HG03442 (cell line): ENCODE data around the gene SLC47A1.
"Not testable (repeated sequence)": the region's sequence is repeated elsewhere in the genome, so short reads cannot be mapped to it uniquely, and the experiment has no call there.

Experiments used
- ATAC-seq: cut with Tn5 transposase; IDR thresholded peaks from one replicate; pipeline ENCODE4 v1.9.1; 2021; ENCODE audit warnings: mild to moderate bottlenecking, moderate library complexity; ENCODE audit not compliant: unreplicated experiment

Gene SLC47A1, protein sequence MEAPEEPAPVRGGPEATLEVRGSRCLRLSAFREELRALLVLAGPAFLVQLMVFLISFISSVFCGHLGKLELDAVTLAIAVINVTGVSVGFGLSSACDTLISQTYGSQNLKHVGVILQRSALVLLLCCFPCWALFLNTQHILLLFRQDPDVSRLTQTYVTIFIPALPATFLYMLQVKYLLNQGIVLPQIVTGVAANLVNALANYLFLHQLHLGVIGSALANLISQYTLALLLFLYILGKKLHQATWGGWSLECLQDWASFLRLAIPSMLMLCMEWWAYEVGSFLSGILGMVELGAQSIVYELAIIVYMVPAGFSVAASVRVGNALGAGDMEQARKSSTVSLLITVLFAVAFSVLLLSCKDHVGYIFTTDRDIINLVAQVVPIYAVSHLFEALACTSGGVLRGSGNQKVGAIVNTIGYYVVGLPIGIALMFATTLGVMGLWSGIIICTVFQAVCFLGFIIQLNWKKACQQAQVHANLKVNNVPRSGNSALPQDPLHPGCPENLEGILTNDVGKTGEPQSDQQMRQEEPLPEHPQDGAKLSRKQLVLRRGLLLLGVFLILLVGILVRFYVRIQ

DNA sequence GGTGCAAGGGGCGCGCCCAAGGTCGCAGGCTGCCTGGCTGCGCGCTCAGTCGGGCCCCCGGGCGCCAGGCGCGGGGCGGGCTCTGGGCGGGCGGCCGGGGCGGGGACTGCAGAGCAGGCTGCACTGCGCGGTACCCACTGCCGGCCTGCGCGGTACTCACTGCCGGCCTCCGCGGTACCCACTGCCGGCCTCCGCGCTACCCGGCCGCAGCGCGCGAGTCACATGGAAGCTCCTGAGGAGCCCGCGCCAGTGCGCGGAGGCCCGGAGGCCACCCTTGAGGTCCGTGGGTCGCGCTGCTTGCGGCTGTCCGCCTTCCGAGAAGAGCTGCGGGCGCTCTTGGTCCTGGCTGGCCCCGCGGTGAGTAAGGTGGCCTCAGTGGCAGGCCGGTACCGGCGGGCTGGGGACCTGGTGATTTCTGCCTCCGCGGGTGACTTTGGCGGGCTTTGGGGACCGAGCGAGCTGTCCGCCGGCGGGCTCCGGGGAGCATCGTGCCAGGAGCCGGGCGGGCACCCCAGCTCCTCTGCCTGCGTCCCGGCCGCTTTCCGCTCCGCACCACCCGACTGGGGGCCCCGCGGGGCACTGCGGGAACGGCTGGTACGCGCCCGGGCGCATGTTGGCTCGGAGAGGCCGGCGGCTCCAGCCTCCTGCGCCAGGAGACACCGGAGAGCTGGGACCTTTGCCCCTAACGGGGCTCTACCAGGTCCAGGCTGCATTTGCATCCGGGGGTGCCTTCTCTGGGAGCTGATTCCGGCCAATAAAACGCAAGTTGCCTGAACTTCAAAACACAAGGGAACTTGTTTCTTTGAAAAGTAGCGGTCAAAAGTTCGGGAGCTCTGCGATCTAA lies at the start of gene SLC47A1:
SLC47A1 (plus strand) TSS at position 137 of the 844 bp plus-strand sequence; CDS start at position 223, 86 bp downstream.
- ATAC-seq = no peak

DNA sequence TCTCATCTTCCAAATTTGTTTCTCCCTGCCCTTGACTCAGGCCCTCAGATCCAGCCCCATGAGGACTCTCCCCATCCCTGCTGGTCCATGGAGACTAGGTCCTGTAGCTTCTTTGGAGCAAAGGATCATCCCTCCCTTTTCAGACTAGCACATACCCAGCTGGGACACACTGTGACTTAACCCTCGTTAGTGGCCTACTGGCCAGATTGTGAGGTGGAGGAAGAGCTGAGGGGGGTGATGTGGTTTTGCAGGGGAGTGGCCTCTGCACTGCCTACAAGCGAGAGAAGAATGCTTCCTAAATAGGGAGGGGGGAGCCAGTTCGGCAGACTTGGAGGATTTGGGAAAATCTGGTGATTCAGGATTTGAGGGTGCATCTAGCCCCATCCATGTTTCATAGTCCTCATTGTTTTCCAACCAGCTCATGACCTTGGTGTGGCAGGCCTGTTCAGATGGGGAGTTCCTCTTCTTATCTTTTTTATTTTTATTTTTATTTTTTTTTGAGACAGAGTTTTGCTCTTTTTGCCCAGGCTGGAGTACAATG lies 47.8 kb upstream of the SLC47A1 start:
- no peak for ATAC-seq

DNA sequence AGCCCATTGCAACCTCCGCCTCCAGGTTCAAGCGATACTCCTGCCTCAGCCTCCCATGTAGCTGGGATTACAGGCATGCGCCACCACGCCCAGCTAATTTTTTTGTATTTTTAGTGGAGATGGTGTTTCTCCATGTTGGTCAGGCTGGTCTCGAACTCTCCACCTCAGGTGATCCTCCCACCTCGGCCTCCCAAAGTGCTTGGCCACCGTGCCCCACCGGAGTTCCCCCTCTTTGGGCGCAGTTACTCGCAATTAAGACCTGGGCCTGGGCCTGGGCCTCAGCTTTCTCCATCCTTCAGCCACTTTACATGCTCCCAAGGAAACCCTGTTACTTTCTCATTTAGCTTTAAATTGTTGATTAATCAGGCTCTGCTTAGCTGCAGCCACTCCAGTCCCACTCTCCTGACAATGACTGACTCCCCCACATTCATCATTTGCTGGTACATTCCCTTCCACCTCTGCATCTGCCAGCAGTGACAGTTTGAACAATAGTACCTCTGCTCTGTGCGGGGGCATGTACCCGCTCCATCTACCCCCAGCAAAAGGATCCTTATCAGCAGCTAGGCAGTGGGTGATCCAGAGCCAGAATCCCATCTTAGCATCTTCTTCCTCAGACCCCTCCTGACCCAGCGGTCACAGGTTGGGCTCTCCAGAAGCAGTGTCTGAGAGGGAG lies 47.2 kb upstream of the SLC47A1 start:
- ATAC-seq = no peak

DNA sequence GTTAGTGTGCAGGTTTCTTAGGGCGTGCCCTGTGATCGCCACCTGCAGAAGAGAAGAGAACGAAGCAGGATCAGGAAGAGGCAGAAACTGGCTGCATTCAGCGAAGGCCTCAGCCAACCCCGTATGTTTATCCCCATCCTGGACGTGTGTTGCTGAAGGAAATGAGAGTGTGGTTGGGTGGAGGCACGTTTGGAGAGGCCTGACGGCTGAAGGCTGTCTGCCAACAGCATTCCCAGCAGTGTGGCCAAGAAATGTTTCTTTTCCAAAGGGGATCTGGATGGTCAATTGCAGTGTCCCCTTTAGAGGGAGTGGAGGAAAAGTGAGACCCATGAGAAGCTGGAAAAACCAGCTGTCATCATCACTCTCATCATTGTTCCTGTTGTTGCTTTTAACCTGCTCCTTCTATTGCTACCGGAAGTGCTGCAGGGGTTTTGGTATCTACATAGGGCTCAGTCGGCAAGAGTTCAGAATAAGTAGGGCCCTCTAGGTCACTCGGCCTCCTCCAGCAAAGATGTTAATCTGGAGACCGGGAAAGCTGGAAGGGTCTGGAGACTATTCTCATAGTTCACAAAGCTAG lies 46.5 kb upstream of the SLC47A1 start:
- ATAC-seq = no peak

DNA sequence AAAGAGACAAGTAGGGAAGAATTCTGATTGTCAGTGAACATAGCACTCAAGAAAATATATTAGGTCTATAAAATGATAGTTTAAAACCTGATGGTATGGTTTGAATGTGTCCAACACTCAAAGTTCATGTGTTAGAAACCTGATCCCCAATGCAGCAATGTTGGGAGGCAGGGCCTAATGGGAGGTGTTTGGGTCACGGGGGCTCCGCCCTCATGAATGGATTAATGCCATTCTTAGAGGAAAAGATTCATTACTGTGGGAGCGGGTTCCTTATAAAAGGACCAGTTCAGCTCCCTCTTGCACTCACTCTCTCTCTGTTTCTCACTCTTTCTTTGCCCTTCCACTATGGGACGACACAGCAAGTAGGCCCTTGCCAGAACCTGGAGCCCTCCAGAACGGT lies 41.5 kb upstream of the SLC47A1 start:
- no peak for ATAC-seq

DNA sequence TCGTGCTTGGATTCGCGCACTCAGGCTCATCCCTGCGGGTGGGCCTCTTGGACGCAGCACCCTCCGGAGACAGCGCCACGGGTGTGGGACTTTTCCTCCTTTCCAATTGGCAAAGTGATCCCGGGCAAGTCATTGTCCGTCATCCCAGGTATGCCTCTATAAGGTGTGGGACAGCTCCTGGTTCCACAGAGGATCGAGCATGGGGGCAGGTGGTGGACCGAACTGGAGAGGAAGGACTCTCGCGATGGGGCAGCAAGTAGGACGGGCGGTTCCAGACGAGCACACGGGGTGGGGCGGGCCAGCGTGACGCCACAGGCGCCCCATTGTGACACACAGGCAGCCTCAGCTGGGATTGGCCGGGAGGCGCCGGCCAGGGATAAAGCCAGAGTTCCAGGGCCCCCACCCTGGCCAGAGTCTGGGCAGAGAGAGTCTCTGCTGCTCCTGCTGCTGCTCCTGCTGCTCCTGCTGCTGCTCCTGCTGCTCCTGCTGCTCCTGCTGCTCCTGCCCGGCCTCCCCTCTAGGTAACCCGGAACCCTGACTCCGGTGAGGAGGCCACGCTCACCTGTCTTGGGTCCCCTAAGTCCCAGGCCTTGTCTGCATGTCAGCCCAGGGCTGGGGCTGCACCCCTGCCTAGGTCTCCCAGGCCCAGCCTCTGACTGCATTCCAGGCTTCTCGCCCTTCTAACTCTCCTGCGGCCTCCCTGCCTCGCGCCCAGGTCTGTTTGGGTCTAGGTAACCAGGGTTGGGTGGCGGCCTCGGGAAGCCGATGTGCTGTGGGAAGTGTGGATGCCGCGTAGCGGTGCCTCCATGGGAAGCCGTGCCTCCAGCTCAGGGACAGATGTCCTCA lies 38.5 kb upstream of the SLC47A1 start:
- ATAC-seq = no peak

DNA sequence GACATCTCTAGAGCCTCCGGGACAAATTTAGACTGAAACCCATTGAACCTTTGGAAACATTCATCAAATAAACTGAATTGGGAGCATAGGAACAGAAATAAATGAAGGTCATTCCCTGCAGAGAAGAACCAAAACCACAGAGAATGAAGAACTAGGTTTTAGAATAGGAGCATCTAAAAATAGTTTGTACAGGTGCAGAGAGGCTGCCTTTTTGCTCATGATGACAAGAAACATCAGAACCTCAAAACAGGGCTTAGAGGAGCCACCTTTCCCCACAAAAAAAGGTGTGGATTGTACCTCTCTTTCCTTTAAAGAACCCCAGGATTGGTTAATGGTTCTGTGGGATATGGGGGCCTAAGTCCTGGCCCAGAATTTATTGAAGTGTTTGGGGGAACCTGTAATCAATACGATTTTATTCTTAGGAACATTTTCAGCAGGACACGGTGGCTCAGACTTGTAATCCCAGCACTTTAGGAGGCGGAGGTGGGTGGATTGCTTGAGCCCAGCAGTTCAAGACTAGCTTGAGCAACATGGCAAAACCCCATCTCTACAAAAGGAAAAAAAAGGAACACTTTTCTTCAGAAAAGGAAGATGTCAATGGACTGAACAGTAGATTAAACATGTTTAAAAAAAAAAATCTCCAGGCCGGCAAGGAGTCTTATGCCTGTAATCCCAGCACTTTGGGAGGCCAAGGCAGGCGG lies 37.7 kb upstream of the SLC47A1 start:
- no peak for ATAC-seq

DNA sequence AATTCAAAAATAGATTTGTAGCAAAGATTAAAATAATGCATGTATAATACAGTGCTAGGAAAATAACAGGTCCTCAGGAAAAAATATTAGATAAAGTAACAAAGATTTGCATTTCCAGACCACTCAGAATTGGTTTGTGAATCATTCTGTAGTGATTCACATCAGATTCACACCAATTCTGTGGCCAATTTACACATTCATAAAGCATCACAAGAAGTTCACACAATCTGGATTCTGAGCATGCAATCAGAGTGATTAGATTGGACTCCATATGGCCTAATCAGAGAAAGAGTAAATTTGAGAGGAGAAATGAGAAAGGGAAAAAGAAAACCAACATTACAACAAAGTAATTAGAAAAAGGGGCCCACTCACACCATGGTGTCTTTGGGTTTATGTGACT lies 36.0 kb upstream of the SLC47A1 start:
- ATAC-seq = no peak

DNA sequence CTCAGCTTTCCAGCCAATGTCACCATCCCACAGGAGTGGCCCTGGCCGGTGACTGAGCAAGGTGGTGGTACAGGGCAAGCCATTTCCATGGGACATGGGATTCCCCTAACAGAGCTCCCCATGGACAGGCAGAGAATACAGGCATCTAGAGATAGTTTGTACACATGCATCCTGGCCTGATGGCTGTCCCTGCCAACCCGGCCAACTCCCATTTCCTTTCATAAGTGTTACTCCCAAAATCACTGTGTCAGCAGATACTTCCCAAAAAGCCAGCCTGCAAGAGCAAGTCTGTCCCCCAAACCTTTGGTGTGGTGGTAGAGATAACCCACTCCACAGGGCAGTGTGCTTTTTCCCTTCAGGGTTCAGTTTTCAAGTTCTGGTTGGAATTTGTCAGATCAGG lies 32.4 kb upstream of the SLC47A1 start:
- no peak for ATAC-seq

DNA sequence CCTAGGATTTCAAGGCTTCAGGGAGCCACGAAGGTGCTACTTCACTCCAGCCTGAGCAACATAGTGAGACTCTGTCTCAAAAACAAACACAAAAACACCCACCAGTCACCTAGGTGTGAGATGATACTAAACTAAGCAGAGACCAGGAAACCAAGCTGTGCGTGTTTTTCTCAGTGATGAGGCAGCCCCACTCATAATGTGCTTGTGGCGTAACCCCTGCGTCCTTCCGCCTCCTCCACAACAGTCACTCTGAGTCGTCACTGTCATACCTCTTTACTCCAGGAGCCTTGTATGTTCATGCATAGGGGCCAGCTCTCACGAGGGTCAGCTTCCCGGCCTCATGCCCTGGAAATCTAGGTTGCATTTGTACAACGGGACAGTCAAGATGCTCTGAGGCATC lies 31.1 kb upstream of the SLC47A1 start:
- ATAC-seq = no peak

DNA sequence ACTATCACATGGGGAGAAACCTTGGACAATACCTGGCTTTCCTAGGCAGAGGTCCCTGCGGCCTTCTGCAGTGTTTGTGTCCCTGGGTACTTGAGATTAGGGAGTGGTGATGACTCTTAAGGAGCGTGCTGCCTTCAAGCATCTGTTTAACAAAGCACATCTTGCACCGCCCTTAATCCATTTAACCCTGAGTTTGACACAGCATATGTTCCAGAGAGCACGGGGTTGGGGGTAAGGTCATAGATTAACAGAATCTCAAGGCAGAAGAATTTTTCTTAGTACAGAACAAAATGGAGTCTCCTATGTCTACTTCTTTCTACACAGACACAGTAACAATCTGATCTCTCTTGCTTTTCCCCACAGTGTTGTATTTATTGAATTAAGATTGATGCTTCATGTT lies 28.1 kb upstream of the SLC47A1 start:
- not testable (repeated sequence) for ATAC-seq

DNA sequence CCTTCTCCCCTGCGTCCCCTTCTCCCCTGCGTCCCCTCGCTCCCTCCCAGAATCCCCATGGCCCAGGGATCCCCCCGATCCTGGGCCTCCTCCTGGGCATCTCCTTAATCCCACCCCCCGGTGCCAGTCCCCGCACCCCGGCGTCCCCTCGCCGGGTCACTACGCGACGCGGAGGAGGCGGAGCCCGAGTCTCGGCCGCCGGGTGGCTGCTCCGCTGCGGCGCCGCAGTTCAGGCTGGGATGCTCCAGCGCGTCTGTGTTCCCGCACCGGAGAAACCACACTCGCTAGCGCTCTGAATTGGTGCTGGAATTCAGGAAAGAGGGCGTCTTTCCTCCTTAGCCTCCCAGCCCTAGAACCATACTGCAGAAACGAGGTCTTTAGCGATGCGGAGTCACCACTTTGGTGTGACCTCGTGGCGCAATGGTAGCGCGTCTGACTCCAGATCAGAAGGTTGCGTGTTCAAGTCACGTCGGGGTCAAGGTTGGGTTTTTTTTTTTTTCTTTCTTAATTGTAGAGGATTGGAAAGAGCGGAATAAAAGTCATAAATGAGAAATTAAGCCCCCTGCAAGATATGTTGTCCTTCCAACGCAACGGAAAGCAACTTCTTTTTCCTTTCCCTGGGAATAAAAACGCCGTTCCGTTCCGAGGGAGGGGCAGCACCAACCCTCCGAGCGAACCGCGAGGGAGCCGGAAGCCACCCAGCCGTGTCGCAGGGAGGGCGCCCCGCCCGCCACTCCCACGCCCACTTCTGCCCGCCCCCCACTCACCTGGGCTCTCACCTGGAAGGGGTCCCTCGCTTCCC lies 25.7 kb upstream of the SLC47A1 start:
- ATAC-seq = peak; percentile 63

DNA sequence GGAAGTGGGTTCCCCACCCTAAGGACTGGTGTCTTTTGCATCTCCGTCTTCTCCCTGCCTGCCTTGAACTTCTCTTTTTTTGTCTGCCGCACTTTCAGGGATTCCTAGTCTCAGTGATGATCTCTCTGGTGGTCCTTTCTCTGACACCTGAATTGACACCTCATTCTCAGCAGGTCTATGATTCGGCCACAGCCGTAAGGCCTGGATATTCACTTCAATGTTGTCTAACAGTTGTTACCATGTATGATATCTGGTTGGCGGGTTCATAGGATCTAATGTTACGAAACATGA lies 25.1 kb upstream of the SLC47A1 start:
- ATAC-seq = no peak

DNA sequence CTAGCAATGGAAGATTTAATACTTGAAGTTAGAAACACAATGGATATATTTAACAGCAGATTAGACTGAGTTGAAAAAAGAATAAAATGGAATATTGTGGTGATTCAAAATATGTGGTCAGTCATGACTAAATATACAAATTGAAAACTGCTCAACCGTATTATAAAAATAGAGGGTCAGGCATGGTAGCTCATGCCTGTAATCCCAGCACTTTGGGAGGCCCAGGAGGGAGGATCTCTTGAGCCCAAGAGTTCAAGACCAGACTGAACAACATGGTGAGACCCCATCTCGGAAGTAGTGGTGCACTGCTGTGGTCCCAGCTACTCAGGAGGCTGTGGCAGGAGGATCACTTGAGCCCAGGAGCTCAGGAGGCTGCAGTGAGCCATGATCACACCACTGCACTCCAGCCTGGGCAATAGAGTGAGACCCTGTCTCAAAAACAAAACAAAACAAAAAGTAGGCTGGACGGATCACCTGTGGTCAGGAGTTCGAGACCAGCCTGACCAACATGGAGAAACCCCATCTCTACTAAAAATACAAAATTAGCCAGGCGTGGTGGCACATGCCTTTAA lies 24.3 kb upstream of the SLC47A1 start:
- not testable (repeated sequence) for ATAC-seq

DNA sequence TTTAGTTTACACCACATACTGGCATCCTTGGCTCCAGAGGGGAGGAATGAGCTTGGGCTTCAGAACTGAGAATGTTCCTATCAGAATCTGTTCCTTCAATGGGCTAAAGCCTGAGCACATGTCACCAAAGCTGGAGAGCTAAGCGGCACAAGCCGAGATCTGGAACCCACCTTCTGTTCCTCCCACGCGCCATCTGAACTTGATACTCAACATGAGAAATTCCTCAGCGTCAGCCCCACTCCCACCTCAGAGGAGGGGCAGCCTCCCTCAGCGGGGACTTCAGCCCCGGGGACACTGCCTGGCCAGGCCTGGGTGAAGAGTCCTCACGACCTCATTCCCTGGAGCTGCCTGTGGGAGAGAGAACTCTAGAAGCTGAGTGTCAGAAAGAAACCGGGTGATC lies 22.8 kb upstream of the SLC47A1 start:
- no peak for ATAC-seq

DNA sequence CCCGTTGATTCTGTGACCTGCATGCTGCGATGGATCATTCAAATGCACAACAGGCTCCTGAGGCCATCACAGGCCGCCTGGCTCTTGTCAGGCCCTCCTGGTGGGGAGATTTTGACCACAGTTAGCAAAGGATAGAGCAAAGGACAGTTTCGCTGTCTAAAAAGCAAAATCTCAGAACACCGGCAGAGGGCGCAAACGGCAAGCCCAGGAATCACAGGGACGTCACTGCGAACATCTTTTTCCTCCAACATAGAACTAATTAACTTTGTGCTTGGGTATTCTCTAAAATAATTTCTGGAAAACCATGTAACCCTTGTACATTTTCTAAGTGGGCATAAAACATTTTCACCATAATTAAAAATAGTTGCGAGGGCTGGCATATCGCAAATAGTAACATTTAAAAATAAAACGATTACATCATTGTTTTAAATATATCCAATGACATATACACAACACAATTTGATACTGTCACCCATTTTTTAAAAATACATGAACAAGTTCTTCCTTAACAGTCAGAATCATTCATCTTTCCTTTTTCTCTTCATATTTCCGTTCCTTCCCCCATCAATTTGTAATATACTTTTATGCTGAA lies 19.7 kb upstream of the SLC47A1 start:
- no peak for ATAC-seq

DNA sequence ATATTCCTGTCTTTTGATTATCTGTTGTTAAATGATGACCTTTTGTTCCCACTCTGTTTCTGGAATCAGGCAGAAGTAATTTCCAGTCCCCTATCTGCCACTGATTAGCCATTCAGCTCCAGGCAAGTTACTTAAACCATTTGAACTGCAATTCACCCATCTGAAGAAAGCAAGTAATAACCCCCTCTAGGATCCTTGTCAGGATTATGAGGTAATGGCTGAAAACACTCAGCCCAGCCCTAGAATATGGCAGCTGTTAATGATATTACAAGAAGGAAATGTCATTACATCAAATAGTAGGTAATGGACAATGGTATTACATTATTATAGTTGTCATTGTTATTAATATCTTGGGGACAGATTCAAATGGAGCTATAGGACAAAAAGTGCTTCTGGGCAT lies 16.0 kb upstream of the SLC47A1 start:
- no peak for ATAC-seq
